WI38 (cell line): ENCODE measurements around the gene OR6F1.
"Not testable (repeated sequence)": the region's sequence is repeated elsewhere in the genome, so short reads cannot be mapped to it uniquely, and the experiment has no call there.

Experiments used
- H3K4me3 ChIP-seq: 2 replicates; pipeline ENCODE4 v1.5.1; 2011; ENCODE audit warnings: low read depth, mild to moderate bottlenecking, control low read depth, low read length
- TF ChIP-seq, protein P1 (sequence below): IDR thresholded peaks from 2 replicates; pipeline ENCODE4 v1.5.1; 2012; ENCODE audit warnings: low read depth, mild to moderate bottlenecking, control low read depth, low read length

The OR6F1 gene

DNA sequence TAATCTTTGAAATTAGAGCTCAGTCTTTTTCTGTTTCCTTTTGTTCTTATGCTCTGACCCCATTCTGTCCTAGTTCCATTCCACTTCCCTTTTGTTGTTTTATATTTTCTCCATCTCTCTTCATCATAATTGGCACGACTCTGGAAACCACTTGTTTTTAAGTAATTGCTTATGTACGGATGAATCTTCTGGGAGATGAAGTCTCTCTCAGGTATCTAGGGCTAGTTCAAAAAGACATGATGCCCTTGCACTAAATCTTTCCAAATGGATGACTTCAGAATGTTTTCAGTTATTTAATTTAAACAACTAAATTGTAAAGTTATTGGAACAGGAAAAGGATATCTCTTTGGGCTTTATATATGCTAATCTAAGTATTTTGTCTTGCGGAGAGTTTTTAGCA lies at the start of gene OR6F1:
TSS of gene OR6F1 (minus strand) at position 101 of the 400 bp plus-strand sequence. CDS start 3,891 bp downstream, outside the sequence.
- no peak within 1 kb of the TSS for H3K4me3 ChIP-seq
- TF ChIP-seq, protein P1, sequence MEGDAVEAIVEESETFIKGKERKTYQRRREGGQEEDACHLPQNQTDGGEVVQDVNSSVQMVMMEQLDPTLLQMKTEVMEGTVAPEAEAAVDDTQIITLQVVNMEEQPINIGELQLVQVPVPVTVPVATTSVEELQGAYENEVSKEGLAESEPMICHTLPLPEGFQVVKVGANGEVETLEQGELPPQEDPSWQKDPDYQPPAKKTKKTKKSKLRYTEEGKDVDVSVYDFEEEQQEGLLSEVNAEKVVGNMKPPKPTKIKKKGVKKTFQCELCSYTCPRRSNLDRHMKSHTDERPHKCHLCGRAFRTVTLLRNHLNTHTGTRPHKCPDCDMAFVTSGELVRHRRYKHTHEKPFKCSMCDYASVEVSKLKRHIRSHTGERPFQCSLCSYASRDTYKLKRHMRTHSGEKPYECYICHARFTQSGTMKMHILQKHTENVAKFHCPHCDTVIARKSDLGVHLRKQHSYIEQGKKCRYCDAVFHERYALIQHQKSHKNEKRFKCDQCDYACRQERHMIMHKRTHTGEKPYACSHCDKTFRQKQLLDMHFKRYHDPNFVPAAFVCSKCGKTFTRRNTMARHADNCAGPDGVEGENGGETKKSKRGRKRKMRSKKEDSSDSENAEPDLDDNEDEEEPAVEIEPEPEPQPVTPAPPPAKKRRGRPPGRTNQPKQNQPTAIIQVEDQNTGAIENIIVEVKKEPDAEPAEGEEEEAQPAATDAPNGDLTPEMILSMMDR = no peak

- H3K4me3 ChIP-seq = no peak within 1 kb of the TSS
- TF ChIP-seq, protein P1 = no peak
Measured at GRCh38 chr1:247760456-247760855, 44.0 kb upstream of the OR6F1 start, which contains the start of gene OR1C1. Gene OR1C1 (minus strand): TSS chr1:247760556. CDS start chr1:247758406, 2,150 bp downstream.

GRCh38 chr1:247754311-247754710 lies 37.9 kb upstream of the OR6F1 start:
- H3K4me3 ChIP-seq = not testable (repeated sequence)

- no peak overlapping the region for H3K4me3 ChIP-seq
- TF ChIP-seq, protein P1 = no peak
Measured at GRCh38 chr1:247749870-247750269, 33.4 kb upstream of the OR6F1 start.

- TF ChIP-seq, protein P1 = no peak
- H3K4me3 ChIP-seq = no peak within 1 kb of the TSS
Measured at GRCh38 chr1:247748041-247748440, 31.6 kb upstream of the OR6F1 start, which contains the start of gene OR14A2. Gene OR14A2 (minus strand): TSS chr1:247748141.

GRCh38 chr1:247747616-247748015 lies 31.2 kb upstream of the OR6F1 start:
- TF ChIP-seq, protein P1 = no peak

DNA sequence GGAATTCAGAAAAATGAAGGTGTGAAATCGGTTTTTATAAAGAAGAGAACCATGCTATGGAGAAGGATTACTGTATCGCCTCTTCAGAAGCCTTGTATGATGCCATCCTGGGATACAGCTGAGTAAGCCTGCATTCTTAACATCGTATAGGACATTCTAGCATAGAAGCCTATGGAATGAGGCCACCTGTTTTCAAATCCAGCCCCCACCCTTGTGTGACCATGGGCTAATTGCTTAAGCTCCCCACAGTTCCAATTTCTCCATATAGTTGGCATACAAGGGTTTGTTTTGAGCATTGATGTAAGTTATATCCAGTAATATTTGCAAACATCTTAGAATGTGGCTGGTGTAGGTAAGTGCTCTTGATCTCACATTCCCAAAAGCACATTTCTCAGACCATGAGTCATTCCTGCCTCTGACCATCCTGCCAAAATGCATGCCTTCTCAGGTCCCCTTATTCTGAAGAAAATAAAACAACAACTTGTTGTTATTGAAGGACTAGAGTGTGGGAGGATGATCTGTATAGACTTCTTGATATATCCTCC lies 30.0 kb upstream of the OR6F1 start:
- TF ChIP-seq, protein P1 = no peak

More at GRCh38 chr1:247747616-247748015, 31.2 kb upstream of the OR6F1 start:
- H3K4me3 ChIP-seq = no peak overlapping the region

GRCh38 chr1:247742215-247742760 lies 25.8 kb upstream of the OR6F1 start:
- not testable (repeated sequence) for H3K4me3 ChIP-seq

More for the DNA sequence above, 30.0 kb upstream of the OR6F1 start:
- no peak overlapping the region for H3K4me3 ChIP-seq
